GM19467 (cell line): Measurements from ENCODE around the gene RPS6KA3.

Source experiments
- ATAC-seq: cut with Tn5 transposase; IDR thresholded peaks from one replicate; pipeline ENCODE4 v1.9.1; 2021; ENCODE audit warnings: mild to moderate bottlenecking, moderate library complexity; ENCODE audit not compliant: unreplicated experiment

RPS6KA3 gene

GRCh38 chrX:20266810-20267606 lies at the start of gene RPS6KA3:
TSS of gene RPS6KA3 (minus strand) at chrX:20266909. CDS start at chrX:20266632, 277 bp downstream.
- ATAC-seq: peak; percentile 75

GRCh38 chrX:20315140-20315539 lies 48.4 kb upstream of the RPS6KA3 start:
- peak; percentile 90 for ATAC-seq

- ATAC-seq: no peak
Measured at GRCh38 chrX:20313899-20314298, 47.2 kb upstream of the RPS6KA3 start.

GRCh38 chrX:20312018-20312417 lies 45.3 kb upstream of the RPS6KA3 start:
- ATAC-seq: no peak

- no peak for ATAC-seq
Measured at GRCh38 chrX:20311505-20311904, 44.8 kb upstream of the RPS6KA3 start.

- no peak for ATAC-seq
Measured at GRCh38 chrX:20309806-20310205, 43.1 kb upstream of the RPS6KA3 start.

GRCh38 chrX:20306668-20307067 lies 40.0 kb upstream of the RPS6KA3 start:
- ATAC-seq: no peak

GRCh38 chrX:20300822-20301221 lies 34.1 kb upstream of the RPS6KA3 start:
- ATAC-seq: no peak

GRCh38 chrX:20294957-20295356 lies 28.2 kb upstream of the RPS6KA3 start:
- ATAC-seq: no peak

- no peak for ATAC-seq
Measured at GRCh38 chrX:20294284-20294683, 27.6 kb upstream of the RPS6KA3 start.

- ATAC-seq: no peak
Measured at GRCh38 chrX:20285511-20285910, 18.8 kb upstream of the RPS6KA3 start.

- no peak for ATAC-seq
Measured at GRCh38 chrX:20284992-20285391, 18.3 kb upstream of the RPS6KA3 start.

- no peak for ATAC-seq
Measured at GRCh38 chrX:20284444-20284843, 17.7 kb upstream of the RPS6KA3 start.

- no peak for ATAC-seq
Measured at GRCh38 chrX:20280938-20281337, 14.2 kb upstream of the RPS6KA3 start.

- ATAC-seq: no peak
Measured at GRCh38 chrX:20274121-20274520, 7.4 kb upstream of the RPS6KA3 start.

- no peak for ATAC-seq
Measured at GRCh38 chrX:20271730-20272129, 5.0 kb upstream of the RPS6KA3 start.

- ATAC-seq: no peak
Measured at GRCh38 chrX:20271186-20271585, 4.5 kb upstream of the RPS6KA3 start.

GRCh38 chrX:20270562-20270890 lies 3.8 kb upstream of the RPS6KA3 start:
- no peak for ATAC-seq

- ATAC-seq: no peak
Measured at GRCh38 chrX:20269848-20270561, 3.3 kb upstream of the RPS6KA3 start.

- ATAC-seq: no peak
Measured at GRCh38 chrX:20267931-20268701, 1.4 kb upstream of the RPS6KA3 start.

GRCh38 chrX:20267607-20267930 lies 860 bp upstream of the RPS6KA3 start:
- no peak for ATAC-seq
